Spleen (tissue), 11 donors: ENCODE measurements around the gene GPR137C. TPM values are rescaled to one million over a fixed set of nuclear protein-coding genes. Genes with fewer than 3 reads are reported as not detected.

Experiments
- DNase-seq: peaks from one replicate; pipeline ENCODE4 v3.0.0-alpha.2; 2020
- H3K27ac ChIP-seq, 8 donors: fragments of 200-600 bp; sonication (generic) in 7 of 8; 1 replicate in 4 of 8; 2 replicates in 4 of 8; pipeline versions ENCODE4 v1.5.0 to v1.8.0; 2016 to 2021; ENCODE audit warnings: inconsistent platforms in 4 of 8, mild to moderate bottlenecking in 4 of 8, moderate library complexity in 1 of 8
- H3K27me3 ChIP-seq, 7 donors: fragments of 200-600 bp; sonication (generic) in 6 of 7; replicated peaks in 1 of 7; 1 replicate in 4 of 7; 2 replicates in 3 of 7; pipeline versions ENCODE4 v1.5.0 to v1.8.0; 2016 to 2021; ENCODE audit warnings: inconsistent platforms in 3 of 7, mild to moderate bottlenecking in 1 of 7
- H3K36me3 ChIP-seq, 6 donors: fragments of 200-600 bp; sonication (generic) in 5 of 6; 1 replicate in 4 of 6; 2 replicates in 2 of 6; pipeline versions ENCODE4 v1.5.0 to v1.8.0; 2016 to 2021; ENCODE audit warnings: inconsistent platforms in 2 of 6
- H3K4me1 ChIP-seq, 6 donors: fragments of 200-600 bp; sonication (generic) in 5 of 6; 1 replicate in 3 of 6; 2 replicates in 3 of 6; pipeline versions ENCODE4 v1.5.0 to v1.8.0; 2016 to 2021; ENCODE audit warnings: inconsistent platforms in 3 of 6
- H3K4me3 ChIP-seq, 8 donors: fragments of 200-600 bp; sonication (generic) in 7 of 8; 1 replicate in 4 of 8; 2 replicates in 4 of 8; pipeline versions ENCODE4 v1.5.0 to v1.8.0; 2016 to 2021; ENCODE audit warnings: inconsistent platforms in 4 of 8, mild to moderate bottlenecking in 4 of 8, moderate library complexity in 2 of 8
- H3K9me3 ChIP-seq, 8 donors: fragments of 200-600 bp; sonication (generic) in 7 of 8; 1 replicate in 4 of 8; 2 replicates in 4 of 8; pipeline versions ENCODE4 v1.5.0 to v1.8.0; 2016 to 2021; ENCODE audit warnings: inconsistent platforms in 4 of 8
- POLR2A ChIP-seq, 3 donors: fragments of 450-650 bp; IDR thresholded peaks; one replicate each; pipeline ENCODE4 v1.5.1; 2017; ENCODE audit warnings: antibody characterized with exemption in 3 of 3, mild to moderate bottlenecking in 1 of 3
- POLR2AphosphoS5 ChIP-seq, 3 donors: sonication (generic); formaldehyde crosslinking; IDR thresholded peaks; one replicate each; pipeline ENCODE4 v1.5.1; 2017; ENCODE audit warnings: antibody characterized with exemption in 3 of 3
- WGBS, 5 donors: extraction: QIAGEN DNeasy Blood & Tissue Kit in 3 of 5; methylation state at CpG; one replicate each; pipeline versions ENCODE4 v1.1.5 to v1.1.7; 2013 to 2018; 5-methylcytosine and 5-hydroxymethylcytosine counted together
- intact Hi-C: fragments of 100-400 bp; cut with DNase I; formaldehyde crosslinking; loops from one replicate; pipeline ENCODE4 v1.15.0; 2023; ENCODE audit warnings: low total_unique reads
- polyA plus RNA-seq, 3 donors: library from polyadenylated mRNA; stranded (reverse); fragments of 200-250 nt; gene quantifications; one replicate each; pipeline ENCODE4 v1.2.1, GENCODE V29; 2013
- total RNA-seq, 7 donors: library from RNA; depleted of rRNA in 3 of 7; stranded (reverse); fragments of >200 nt in 3 of 7; fragmentation: NEBNext Ultra II Directional in 4 of 7; extraction: Animal tissue kit (Norgen Biotek cat#: 25700) in 4 of 7; gene quantifications; one replicate each; pipeline versions ENCODE4 v1.1.0 to v1.2.1, GENCODE V29; 2016 to 2021
- TF ChIP-seq, protein P1 (sequence below), 11 experiments: fragments of 200-600 bp in 7 of 11; fragments of 450-650 bp in 4 of 11; sonication (generic) in 4 of 11; IDR thresholded peaks in 8 of 11; conservative IDR thresholded peaks in 3 of 11; 1 replicate in 7 of 11; 2 replicates in 4 of 11; pipeline versions ENCODE4 v1.4.0 to v1.8.0; 2016 to 2021; ENCODE audit warnings: antibody characterized with exemption in 11 of 11, inconsistent platforms in 4 of 11, mild to moderate bottlenecking in 1 of 11
- donor health status: healthy with polysubstance abuse.
- donor health status: DM: no; HTN: no; CAD: no; lungs with moderate emphysema.
- donor health status: DM: no; HTN: no; CAD: no.
- donor health status: Bipolar disorder and iron deficiency.
- donor health status: healthy.
- donor health status: DM: no; HTN: no; CAD: no.
- donor health status: DM: yes; HTN: yes; CAD: no.

GPR137C gene
- total and polyA plus RNA-seq, 10 donors, result 0.52 to 2.1 (median 1.1) TPM

DNA sequence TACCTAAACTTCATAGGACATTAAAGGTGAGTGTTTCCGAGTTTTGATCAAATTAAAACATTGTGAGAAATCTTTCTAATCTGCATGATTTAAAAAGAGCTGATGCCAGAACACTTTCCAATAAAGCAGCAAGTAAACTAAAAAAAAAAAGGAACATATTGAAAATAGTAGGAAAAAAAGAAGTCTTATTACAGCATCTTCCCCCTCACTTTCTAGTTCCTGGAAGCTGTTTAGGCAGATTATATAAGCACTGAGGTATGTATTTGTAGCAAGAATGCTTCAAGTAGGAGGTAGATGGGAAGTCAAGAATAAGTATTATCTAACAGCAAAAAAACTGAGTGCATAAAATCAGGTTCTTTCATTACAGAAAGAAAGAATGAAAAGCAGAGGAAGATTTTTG, 96.9 kb downstream of the GPR137C start:
- Histone ChIP-seq H3K9me3 (no peaks in the 10 kb centered on the region), H3K27me3 (no peaks in the 10 kb centered on the region), H3K27ac (no peak overlapping the region), H3K4me1 (no peaks in the 10 kb centered on the region), H3K4me3 (no peak overlapping the region), H3K36me3 (peaks cover 0 to 91% (median 59%) of the 10 kb centered on the region in 6 donors)
- TF ChIP-seq POLR2AphosphoS5 (IDR thresholded peaks at IDR 0.05), result no peak
- no peak for TF ChIP-seq POLR2A (IDR thresholded peaks at IDR 0.05)
- TF ChIP-seq, protein P1, sequence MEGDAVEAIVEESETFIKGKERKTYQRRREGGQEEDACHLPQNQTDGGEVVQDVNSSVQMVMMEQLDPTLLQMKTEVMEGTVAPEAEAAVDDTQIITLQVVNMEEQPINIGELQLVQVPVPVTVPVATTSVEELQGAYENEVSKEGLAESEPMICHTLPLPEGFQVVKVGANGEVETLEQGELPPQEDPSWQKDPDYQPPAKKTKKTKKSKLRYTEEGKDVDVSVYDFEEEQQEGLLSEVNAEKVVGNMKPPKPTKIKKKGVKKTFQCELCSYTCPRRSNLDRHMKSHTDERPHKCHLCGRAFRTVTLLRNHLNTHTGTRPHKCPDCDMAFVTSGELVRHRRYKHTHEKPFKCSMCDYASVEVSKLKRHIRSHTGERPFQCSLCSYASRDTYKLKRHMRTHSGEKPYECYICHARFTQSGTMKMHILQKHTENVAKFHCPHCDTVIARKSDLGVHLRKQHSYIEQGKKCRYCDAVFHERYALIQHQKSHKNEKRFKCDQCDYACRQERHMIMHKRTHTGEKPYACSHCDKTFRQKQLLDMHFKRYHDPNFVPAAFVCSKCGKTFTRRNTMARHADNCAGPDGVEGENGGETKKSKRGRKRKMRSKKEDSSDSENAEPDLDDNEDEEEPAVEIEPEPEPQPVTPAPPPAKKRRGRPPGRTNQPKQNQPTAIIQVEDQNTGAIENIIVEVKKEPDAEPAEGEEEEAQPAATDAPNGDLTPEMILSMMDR (IDR thresholded peaks at IDR 0.05 in 8 of 11, conservative IDR thresholded peaks at IDR 0.05 in 3 of 11), result no peak
- intact Hi-C loops, result no loop called here
- no peak for DNase-seq
- 93 to 100% (median 98%) methylated on average over 1 of the region's 1 CpG for WGBS, 5 donors

DNA sequence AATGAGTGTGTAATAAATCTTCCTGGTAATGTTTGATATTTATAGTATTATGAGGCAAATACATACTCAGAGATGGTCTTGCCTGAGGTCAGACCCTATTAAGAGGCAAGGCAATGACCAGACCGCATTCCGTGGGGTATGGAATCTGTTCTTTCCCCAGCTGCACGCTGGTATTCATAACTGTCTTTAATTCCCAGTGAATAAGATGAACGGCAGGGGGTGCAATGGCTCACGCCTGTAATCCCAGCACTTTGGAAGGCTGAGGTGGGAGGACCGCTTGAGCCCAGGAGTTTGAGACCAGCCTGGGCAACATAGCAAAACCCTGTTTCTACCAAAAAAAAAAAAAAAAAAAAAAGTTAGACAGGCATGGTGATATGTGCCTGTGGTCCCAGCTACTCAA, 98.1 kb downstream of the GPR137C start:
- no peak for DNase-seq

DNA sequence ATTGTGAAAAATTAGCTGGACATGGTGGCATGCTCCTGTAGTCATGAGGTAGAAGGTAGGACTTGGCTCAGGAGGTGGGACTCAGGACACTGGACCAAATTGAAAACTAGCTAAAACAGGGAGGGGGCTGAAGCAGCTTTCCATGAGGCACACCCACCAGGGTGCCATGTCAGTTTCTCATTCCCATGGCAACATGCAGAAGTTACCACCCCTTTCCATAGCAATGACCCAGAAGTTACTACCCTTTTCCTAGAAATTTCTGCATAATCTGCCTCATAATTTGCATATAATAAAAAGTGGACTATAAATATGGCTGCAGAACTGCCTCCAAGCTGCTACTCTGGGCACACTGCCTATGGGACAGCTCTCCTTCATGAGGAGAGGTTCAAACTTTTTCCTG, 104.3 kb downstream of the GPR137C start:
- Histone ChIP-seq H3K27me3 (no peaks in the 10 kb centered on the region), H3K9me3 (no peaks in the 10 kb centered on the region), H3K4me3 (no peak overlapping the region), H3K36me3 (peaks cover 0 to 93% (median 37%) of the 10 kb centered on the region in 6 donors), H3K4me1 (no peaks in the 10 kb centered on the region), H3K27ac (no peak overlapping the region)
- intact Hi-C loops, result no loop called here
- no peak for DNase-seq
- TF ChIP-seq POLR2AphosphoS5 (IDR thresholded peaks at IDR 0.05) (no peak), POLR2A (IDR thresholded peaks at IDR 0.05) (no peak)
- TF ChIP-seq, protein P1 (IDR thresholded peaks at IDR 0.05 in 8 of 11, conservative IDR thresholded peaks at IDR 0.05 in 3 of 11), result no peak

More for the DNA sequence above, 98.1 kb downstream of the GPR137C start:
- Histone ChIP-seq H3K27ac (no peak overlapping the region), H3K27me3 (no peaks in the 10 kb centered on the region), H3K4me3 (no peak overlapping the region), H3K36me3 (peaks cover 0 to 91% (median 53%) of the 10 kb centered on the region in 6 donors), H3K4me1 (no peaks in the 10 kb centered on the region), H3K9me3 (no peaks in the 10 kb centered on the region)
- TF ChIP-seq POLR2A (IDR thresholded peaks at IDR 0.05) (no peak), POLR2AphosphoS5 (IDR thresholded peaks at IDR 0.05) (no peak)
- TF ChIP-seq, protein P1 (IDR thresholded peaks at IDR 0.05 in 8 of 11, conservative IDR thresholded peaks at IDR 0.05 in 3 of 11), result no peak
- WGBS, 5 donors, result 82 to 95% (median 92%) methylated on average over 6 of the region's 6 CpGs
- intact Hi-C loops, result no loop called here

DNA sequence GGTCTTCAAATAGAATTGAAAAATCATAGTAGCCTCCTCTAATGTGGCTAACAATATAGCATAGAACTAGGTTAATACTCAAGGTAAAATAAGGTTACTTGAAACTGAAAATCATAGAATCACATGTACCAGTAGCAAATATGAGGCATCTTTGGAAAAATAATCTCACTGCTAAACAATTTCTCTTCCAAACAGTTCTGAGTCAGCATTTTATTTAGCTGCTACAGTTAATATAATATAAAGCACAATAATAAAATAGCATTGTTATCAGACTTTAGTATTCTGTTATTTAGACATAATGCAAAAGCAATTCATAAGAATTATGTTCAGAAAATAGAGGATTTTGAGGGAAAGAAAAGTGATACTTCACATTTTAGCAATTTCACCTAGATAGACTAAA, 107.7 kb downstream of the GPR137C start:
- no peak for DNase-seq
- no peak overlapping the region for H3K27ac ChIP-seq
- H3K4me3 ChIP-seq, result no peak overlapping the region
- H3K27me3 ChIP-seq, result no peaks in the 10 kb centered on the region
- TF ChIP-seq POLR2A (IDR thresholded peaks at IDR 0.05), result no peak
- no peak for TF ChIP-seq POLR2AphosphoS5 (IDR thresholded peaks at IDR 0.05)
- TF ChIP-seq, protein P1 (IDR thresholded peaks at IDR 0.05 in 8 of 11, conservative IDR thresholded peaks at IDR 0.05 in 3 of 11), result no peak
- H3K36me3 ChIP-seq, result peaks cover under 1 to 93% (median 34%) of the 10 kb centered on the region in 6 donors
- H3K4me1 ChIP-seq, result no peaks in the 10 kb centered on the region
- no peaks in the 10 kb centered on the region for H3K9me3 ChIP-seq
- intact Hi-C loops, result no loop called here
